Measurements from ENCODE around the gene AGPAT2.
A peak's percentile ranks its signal among the peaks of the same experiment; 100 is the strongest.

AGPAT2 gene

DNA sequence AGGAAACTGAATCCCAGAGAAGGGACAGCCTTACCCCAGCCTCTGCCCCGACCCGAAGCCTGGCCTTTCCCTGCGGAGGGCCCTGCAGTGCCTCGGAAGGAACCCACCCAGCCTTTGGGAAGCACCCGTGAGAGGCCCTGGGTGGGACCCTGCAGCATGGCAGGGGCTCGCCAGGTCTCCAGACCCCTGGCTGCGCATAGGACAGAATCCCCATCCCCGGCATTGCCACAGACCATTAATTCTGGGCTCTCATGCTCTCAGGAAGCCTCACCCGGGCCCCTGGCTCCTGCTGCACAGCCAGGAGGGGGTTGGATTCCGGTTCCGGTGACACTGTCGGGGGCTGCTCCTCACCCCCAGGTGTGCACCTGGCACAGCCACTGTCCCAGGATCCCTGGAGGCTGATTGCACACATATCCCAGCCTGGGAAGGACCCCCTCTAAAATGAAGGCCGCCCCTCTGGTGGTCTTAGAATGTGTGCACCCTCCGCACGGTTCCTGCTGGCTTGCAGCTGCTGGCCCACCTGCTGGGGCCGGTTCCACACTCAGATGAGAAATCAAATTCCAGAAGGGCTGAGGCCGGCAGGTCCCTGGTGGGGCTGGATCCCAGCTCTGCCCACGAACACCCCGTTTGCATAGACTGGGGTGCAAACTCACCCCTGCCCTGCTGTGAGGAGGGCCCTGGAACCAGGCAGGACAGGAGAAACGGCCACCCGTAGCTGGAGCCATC lies 19.9 kb downstream of the AGPAT2 start:
- Histone ChIP-seq H3K4me1 (ENCODE audit: control insufficient read depth, insufficient read depth, low read length) (no peaks in the 10 kb centered on the region), H3K27me3 (ENCODE audit: control insufficient read depth, insufficient read depth, low read length) (no peaks in the 10 kb centered on the region), H3K9me3 (ENCODE audit: control insufficient read depth, insufficient read depth, low read length) (no peaks in the 10 kb centered on the region), H3K36me3 (ENCODE audit: control insufficient read depth, insufficient read depth, low read length) (peaks cover 2% of the 10 kb centered on the region), H3K4me3 (ENCODE audit: low read depth, low read length) (no peak overlapping the region), H3K9ac (ENCODE audit: low read depth, low read length) (no peak overlapping the region)

- H3K4me3 ChIP-seq (ENCODE audit: low read depth, low read length), result peak overlapping the region; percentile 22
- H3K4me1 ChIP-seq (ENCODE audit: control insufficient read depth, insufficient read depth, low read length), result no peaks in the 10 kb centered on the region
- no peaks in the 10 kb centered on the region for H3K27me3 ChIP-seq (ENCODE audit: control insufficient read depth, insufficient read depth, low read length)
- H3K9ac ChIP-seq (ENCODE audit: low read depth, low read length), result no peak overlapping the region
- peaks cover 2% of the 10 kb centered on the region for H3K36me3 ChIP-seq (ENCODE audit: control insufficient read depth, insufficient read depth, low read length)
- H3K9me3 ChIP-seq (ENCODE audit: control insufficient read depth, insufficient read depth, low read length), result no peaks in the 10 kb centered on the region
Measured at GRCh38 chr9:136666372-136667213, 20.7 kb downstream of the AGPAT2 start.

DNA sequence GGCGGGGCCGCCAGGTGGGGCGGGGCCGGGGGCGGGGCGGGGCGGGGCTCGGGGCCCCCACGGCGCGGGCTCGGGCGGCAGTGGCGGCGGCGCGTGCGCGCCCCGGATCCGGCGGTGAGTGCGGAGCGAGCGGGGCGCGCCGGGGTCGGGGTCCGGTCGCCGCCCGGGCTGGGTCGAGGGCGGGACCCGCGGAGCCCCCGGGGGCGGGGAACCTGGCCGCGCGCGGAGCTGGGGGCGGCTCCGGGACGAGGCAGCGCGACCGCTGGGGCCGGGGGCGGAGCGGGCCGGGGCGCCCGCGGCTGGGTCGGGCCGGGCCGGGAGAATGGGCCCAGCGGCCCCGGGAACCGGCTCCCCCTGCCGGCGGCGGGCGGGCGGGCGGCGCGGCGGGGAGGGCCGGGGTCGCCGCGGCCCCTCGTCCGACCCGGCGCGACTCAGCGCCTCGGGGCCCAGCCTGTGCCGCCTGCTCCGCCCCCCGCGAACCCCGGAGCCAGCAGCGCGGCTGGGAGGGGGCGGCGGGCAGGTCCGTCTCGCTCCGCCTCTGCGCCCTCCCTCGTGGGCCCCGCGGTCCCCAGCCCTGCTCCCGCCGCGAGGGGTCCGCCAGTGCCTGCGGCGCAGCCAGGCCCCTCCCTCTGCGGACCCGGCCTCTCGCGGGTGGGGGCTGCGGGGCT lies 21.4 kb downstream of the AGPAT2 start:
- H3K27me3 ChIP-seq (ENCODE audit: control insufficient read depth, insufficient read depth, low read length), result no peaks in the 10 kb centered on the region
- peaks cover 2% of the 10 kb centered on the region for H3K36me3 ChIP-seq (ENCODE audit: control insufficient read depth, insufficient read depth, low read length)
- no peak overlapping the region for H3K9ac ChIP-seq (ENCODE audit: low read depth, low read length)
- no peaks in the 10 kb centered on the region for H3K4me1 ChIP-seq (ENCODE audit: control insufficient read depth, insufficient read depth, low read length)
- H3K4me3 ChIP-seq (ENCODE audit: low read depth, low read length), result no peak overlapping the region
- H3K9me3 ChIP-seq (ENCODE audit: control insufficient read depth, insufficient read depth, low read length), result no peaks in the 10 kb centered on the region

DNA sequence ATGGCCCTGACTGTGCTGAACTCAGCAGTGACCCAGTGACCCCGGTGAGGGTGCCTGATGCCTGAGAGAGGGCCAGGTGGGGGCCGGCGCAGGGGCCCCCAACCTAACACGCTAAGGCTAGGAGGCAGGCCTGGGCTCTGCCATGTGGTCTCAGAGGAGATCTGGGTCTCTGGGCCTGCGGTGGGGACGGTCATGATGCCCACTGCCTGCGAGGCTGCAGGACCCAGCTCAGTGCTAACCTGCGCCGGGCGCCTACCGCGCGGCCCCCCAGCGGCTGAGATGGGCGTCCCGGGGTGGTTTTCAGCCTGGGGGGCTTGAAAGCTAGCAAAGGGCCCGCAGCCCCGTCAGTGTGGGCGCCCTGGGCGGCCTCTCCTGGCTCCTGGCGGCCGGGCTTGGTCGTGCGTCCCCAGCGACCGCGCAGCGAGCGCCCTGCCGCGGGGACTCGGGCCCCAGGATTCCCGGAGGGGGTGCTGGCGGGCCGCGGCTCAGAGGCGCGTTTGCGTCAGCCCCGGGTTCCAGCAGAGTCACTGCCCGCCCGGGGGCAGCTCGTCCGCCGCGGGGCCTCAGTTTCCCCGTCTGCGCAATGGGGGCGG lies 22.1 kb downstream of the AGPAT2 start:
- Histone ChIP-seq H3K27me3 (ENCODE audit: control insufficient read depth, insufficient read depth, low read length) (no peaks in the 10 kb centered on the region), H3K9me3 (ENCODE audit: control insufficient read depth, insufficient read depth, low read length) (no peaks in the 10 kb centered on the region), H3K36me3 (ENCODE audit: control insufficient read depth, insufficient read depth, low read length) (peaks cover 2% of the 10 kb centered on the region), H3K4me3 (ENCODE audit: low read depth, low read length) (peak overlapping the region; percentile 37), H3K9ac (ENCODE audit: low read depth, low read length) (peak overlapping the region; percentile 12), H3K4me1 (ENCODE audit: control insufficient read depth, insufficient read depth, low read length) (no peaks in the 10 kb centered on the region)

DNA sequence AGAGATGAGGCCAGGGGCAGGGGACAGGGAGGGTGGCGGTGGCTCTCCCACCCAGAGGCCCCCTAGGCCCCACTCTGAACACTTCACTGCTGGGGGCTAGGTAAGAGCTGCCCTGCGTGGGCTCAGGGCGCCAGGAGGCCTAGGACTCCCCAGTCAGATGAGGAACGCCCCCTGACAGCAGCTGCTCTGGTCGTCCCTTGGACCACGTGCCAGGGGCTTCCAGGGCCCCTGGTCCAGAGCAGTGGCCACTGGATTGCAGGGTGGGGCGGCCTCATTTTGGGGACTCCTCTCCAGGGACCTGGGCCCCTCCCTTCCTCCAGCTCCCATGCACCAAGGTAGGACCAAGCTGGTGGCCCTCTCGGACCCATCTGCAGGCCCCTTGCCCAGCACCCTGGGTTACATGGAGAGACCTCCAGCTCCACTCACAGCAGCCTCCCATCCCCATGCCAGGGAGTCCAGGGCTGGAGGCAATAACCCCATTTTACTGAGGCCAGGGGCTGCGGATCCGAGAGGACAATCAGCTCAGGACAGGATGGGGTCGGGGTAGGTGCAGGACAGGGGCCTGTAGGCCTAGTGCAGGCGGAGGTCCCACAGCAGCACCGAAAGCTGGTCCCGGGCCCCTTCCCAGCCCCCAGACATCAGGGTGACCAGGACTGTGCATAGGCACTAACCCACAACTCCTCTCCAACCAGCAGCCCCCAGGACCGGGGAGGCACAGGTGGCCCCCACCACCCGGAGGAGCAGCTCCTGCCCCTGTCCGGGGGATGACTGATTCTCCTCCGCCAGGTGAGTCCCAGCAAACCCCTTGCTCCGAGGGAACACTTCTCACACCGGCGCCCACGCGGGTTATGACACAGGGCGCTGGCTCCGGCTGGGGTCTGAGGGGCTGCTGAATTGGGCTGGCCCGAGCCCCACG lies 23.0 kb downstream of the AGPAT2 start:
- Histone ChIP-seq H3K4me1 (ENCODE audit: control insufficient read depth, insufficient read depth, low read length) (no peaks in the 10 kb centered on the region), H3K9me3 (ENCODE audit: control insufficient read depth, insufficient read depth, low read length) (no peaks in the 10 kb centered on the region), H3K27me3 (ENCODE audit: control insufficient read depth, insufficient read depth, low read length) (no peaks in the 10 kb centered on the region), H3K4me3 (ENCODE audit: low read depth, low read length) (no peak overlapping the region), H3K36me3 (ENCODE audit: control insufficient read depth, insufficient read depth, low read length) (no peaks in the 10 kb centered on the region), H3K9ac (ENCODE audit: low read depth, low read length) (no peak overlapping the region)

GRCh38 chr9:136662656-136663581 lies 24.3 kb downstream of the AGPAT2 start, which contains the start of gene EGFL7:
Gene EGFL7 (plus strand): TSS chr9:136662916. CDS start chr9:136668283, 5,367 bp downstream.
- Histone ChIP-seq H3K4me3 (ENCODE audit: low read depth, low read length) (no peak within 1 kb of the TSS), H3K9ac (ENCODE audit: low read depth, low read length) (no peak within 1 kb of the TSS), H3K27me3 (ENCODE audit: control insufficient read depth, insufficient read depth, low read length) (no peaks in the 10 kb centered on the region)

GRCh38 chr9:136662326-136662655 lies 25.0 kb downstream of the AGPAT2 start:
- no peaks in the 10 kb centered on the region for H3K9me3 ChIP-seq (ENCODE audit: control insufficient read depth, insufficient read depth, low read length)
- no peaks in the 10 kb centered on the region for H3K4me1 ChIP-seq (ENCODE audit: control insufficient read depth, insufficient read depth, low read length)
- H3K4me3 ChIP-seq (ENCODE audit: low read depth, low read length), result no peak overlapping the region
- H3K9ac ChIP-seq (ENCODE audit: low read depth, low read length), result no peak overlapping the region
- H3K36me3 ChIP-seq (ENCODE audit: control insufficient read depth, insufficient read depth, low read length), result no peaks in the 10 kb centered on the region
- H3K27me3 ChIP-seq (ENCODE audit: control insufficient read depth, insufficient read depth, low read length), result no peaks in the 10 kb centered on the region

More at GRCh38 chr9:136662656-136663581, 24.3 kb downstream of the AGPAT2 start, which contains the start of gene EGFL7:
- Histone ChIP-seq H3K9me3 (ENCODE audit: control insufficient read depth, insufficient read depth, low read length) (no peaks in the 10 kb centered on the region), H3K36me3 (ENCODE audit: control insufficient read depth, insufficient read depth, low read length) (no peaks in the 10 kb centered on the region), H3K4me1 (ENCODE audit: control insufficient read depth, insufficient read depth, low read length) (no peaks in the 10 kb centered on the region)

DNA sequence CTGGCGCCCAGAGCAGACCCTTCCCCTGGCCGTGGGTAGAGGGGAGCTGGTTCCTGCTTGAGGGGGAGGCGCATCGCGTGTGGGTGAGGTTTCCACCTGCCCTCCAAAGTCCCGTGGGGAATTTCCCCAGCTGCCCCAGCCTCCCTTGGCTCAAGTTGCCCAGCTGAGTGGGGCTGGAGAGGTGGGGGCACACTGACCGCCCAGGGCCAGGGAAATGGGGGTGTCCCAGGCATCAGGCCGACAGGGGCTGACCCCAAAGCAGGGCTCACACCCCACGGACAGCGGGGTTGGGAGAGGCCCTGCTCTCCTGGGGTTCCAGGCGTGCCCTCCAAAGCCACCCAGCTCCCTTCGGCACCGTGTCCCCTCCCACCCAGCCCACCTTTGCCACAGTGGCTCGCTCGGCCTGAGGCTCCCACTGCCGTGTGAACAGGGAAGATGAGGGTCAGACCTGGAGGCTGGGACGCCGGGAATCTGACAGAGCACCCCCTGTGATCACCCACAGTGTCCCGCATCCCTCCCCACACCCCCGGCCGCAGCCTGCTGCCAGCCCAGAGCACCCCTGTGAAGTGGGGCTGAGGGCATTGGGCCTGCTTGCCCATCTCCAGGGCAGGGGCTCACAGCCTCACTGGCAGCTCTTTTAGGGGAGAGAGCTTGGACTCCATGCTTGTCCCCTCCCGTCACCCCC lies 25.5 kb downstream of the AGPAT2 start:
- Histone ChIP-seq H3K27me3 (ENCODE audit: control insufficient read depth, insufficient read depth, low read length) (no peaks in the 10 kb centered on the region), H3K9me3 (ENCODE audit: control insufficient read depth, insufficient read depth, low read length) (no peaks in the 10 kb centered on the region), H3K4me1 (ENCODE audit: control insufficient read depth, insufficient read depth, low read length) (no peaks in the 10 kb centered on the region), H3K36me3 (ENCODE audit: control insufficient read depth, insufficient read depth, low read length) (no peaks in the 10 kb centered on the region), H3K4me3 (ENCODE audit: low read depth, low read length) (no peak overlapping the region), H3K9ac (ENCODE audit: low read depth, low read length) (no peak overlapping the region)

- Histone ChIP-seq H3K9ac (ENCODE audit: low read depth, low read length) (no peak overlapping the region), H3K27me3 (ENCODE audit: control insufficient read depth, insufficient read depth, low read length) (no peaks in the 10 kb centered on the region), H3K4me3 (ENCODE audit: low read depth, low read length) (no peak overlapping the region), H3K4me1 (ENCODE audit: control insufficient read depth, insufficient read depth, low read length) (no peaks in the 10 kb centered on the region), H3K9me3 (ENCODE audit: control insufficient read depth, insufficient read depth, low read length) (no peaks in the 10 kb centered on the region), H3K36me3 (ENCODE audit: control insufficient read depth, insufficient read depth, low read length) (no peaks in the 10 kb centered on the region)
Measured at GRCh38 chr9:136660971-136661550, 26.2 kb downstream of the AGPAT2 start.
